ENCODE results near the gene SCUBE1.

The SCUBE1 gene

GRCh38 chr22:43171607-43172006 is 171.6 kb downstream of the SCUBE1 start:
- in situ Hi-C loops (cut with MboI; ENCODE audit: low pct_unique_long_range_greater_than_20kb, low sequenced_read_pairs, unreplicated experiment) = no loop called here
- no peak for TF ChIP-seq CTCF (IDR thresholded peaks at IDR 0.05; ENCODE audit: extremely low read depth, insufficient read depth, missing control alignments)
- no peak for DNase-seq (ENCODE audit: low spot score)

DNA sequence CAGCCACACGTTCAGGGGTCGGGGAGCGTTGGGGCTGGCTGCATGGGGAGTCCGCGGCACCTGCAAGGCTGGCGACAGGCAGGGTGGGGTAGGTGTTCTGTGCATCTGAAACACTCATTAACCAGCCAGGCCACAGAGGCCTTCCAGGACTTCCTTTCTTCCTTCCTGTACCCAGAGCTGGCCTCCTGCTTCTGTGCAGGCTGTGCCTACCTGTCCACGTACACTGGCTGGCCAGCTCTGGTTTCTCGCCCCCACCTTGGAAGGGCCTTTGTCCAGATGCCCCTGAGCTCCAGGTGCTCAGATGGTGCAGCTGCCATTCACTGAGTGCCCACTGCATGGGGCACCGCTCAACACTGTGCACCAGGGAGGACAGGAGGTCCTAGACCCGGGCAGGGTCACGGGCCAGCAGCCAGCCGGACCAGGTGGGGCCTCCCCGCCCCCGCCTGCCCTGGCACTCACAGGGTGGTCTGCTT is 172.1 kb downstream of the SCUBE1 start:
- TF ChIP-seq CTCF (IDR thresholded peaks at IDR 0.05; ENCODE audit: extremely low read depth, insufficient read depth, missing control alignments) = no peak
- in situ Hi-C loops (cut with MboI; ENCODE audit: low pct_unique_long_range_greater_than_20kb, low sequenced_read_pairs, unreplicated experiment) = no loop called here
- no peak for DNase-seq (ENCODE audit: low spot score)

GRCh38 chr22:43170131-43170480 is 173.1 kb downstream of the SCUBE1 start:
- in situ Hi-C loops (cut with MboI; ENCODE audit: low pct_unique_long_range_greater_than_20kb, low sequenced_read_pairs, unreplicated experiment) = no loop called here
- no peak for TF ChIP-seq CTCF (IDR thresholded peaks at IDR 0.05; ENCODE audit: extremely low read depth, insufficient read depth, missing control alignments)
- no peak for DNase-seq (ENCODE audit: low spot score)

GRCh38 chr22:43169310-43170130 is 173.7 kb downstream of the SCUBE1 start:
- no peak for DNase-seq (ENCODE audit: low spot score)
- in situ Hi-C loops (cut with MboI; ENCODE audit: low pct_unique_long_range_greater_than_20kb, low sequenced_read_pairs, unreplicated experiment) = no loop called here
- no peak for TF ChIP-seq CTCF (IDR thresholded peaks at IDR 0.05; ENCODE audit: extremely low read depth, insufficient read depth, missing control alignments)

GRCh38 chr22:43168471-43169309 is 174.5 kb downstream of the SCUBE1 start:
- no peak for TF ChIP-seq CTCF (IDR thresholded peaks at IDR 0.05; ENCODE audit: extremely low read depth, insufficient read depth, missing control alignments)
- in situ Hi-C loops (cut with MboI; ENCODE audit: low pct_unique_long_range_greater_than_20kb, low sequenced_read_pairs, unreplicated experiment) = no loop called here
- DNase-seq (ENCODE audit: low spot score) = no peak

DNA sequence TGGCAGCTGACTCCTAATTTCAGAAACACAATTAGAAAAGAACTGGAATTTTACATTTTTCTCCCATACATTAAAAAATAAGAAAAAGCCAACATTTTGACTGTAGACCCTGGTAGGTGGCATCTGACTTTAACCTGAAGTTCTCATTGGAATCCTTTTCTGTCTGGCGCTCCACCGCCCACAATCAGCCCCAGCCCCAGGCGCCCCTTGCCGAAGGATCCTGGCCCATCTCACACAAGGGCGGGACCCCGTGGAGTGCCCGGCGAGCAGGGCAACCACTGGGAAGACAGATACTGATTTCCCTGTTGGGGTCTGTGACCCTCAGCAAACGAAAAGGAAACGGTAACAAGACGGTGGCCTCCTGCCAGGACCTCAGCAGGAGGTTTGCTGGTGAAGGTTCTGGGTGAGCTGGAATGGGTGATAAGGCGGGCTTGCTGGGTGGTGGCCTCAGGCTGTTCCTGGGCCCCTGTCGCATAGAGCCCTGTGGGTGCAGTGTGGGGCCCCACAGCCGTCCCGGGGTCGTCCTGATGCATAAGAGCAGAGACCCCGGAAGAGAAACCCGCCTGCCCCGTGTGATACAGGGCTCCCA is 176.1 kb downstream of the SCUBE1 start:
- in situ Hi-C loops (cut with MboI; ENCODE audit: low pct_unique_long_range_greater_than_20kb, low sequenced_read_pairs, unreplicated experiment) = no loop called here

More for the DNA sequence above, 176.1 kb downstream of the SCUBE1 start:
- no peak for DNase-seq (ENCODE audit: low spot score)
- TF ChIP-seq CTCF (IDR thresholded peaks at IDR 0.05; ENCODE audit: extremely low read depth, insufficient read depth, missing control alignments) = no peak

Data from GM13977 (cell line).